B cell (primary cell): ENCODE data around the gene TES. TPM values are rescaled to one million over a fixed set of nuclear protein-coding genes. Genes with fewer than 3 reads are reported as not detected.
"Not testable (repeated sequence)": the region's sequence is repeated elsewhere in the genome, so short reads cannot be mapped to it uniquely, and the experiment has no call there.

ENCODE experiments used
- ATAC-seq: fragments of 200-7000 bp; cut with Tn5 transposase; one replicate; pipeline ENCODE4 v1.10.0; 2021; ENCODE audit warnings: low read depth, mild to moderate bottlenecking, moderate number of reproducible peaks, moderate library complexity
- CTCF ChIA-PET: fragments of 350-600 bp; sonication (Branson Sonifier 250); formaldehyde crosslinking; loops from one replicate; lab custom pipeline; 2021; ENCODE audit warnings: antibody characterized with exemption, inconsistent platforms; lab: Charles Lee
- POLR2A ChIA-PET: fragments of 350-600 bp; sonication (Branson Sonifier 250); formaldehyde crosslinking; loops from one replicate; lab custom pipeline; 2021; ENCODE audit warnings: antibody characterized with exemption; lab: Charles Lee
- DNase-seq: peaks from one replicate; pipeline ENCODE4 v3.0.0; 2013
- H2AFZ ChIP-seq: 2 replicates; pipeline ENCODE4 v1.6.1; 2012; ENCODE audit warnings: mild to moderate bottlenecking, low read depth, low read length; ENCODE audit not compliant: insufficient read depth, poor library complexity, severe bottlenecking
- H3K27ac ChIP-seq, 2 donors: 1 replicate in 1 of 2; 2 replicates in 1 of 2; pipeline ENCODE4 v1.5.1; 2012 to 2013; ENCODE audit warnings: low read length in 2 of 2, mild to moderate bottlenecking in 2 of 2, moderate library complexity in 1 of 2
- H3K27me3 ChIP-seq, 4 experiments: fragments of 200-600 bp in 1 of 4; sonication (generic) in 1 of 4; replicated peaks in 1 of 4; 1 replicate in 2 of 4; 2 replicates in 2 of 4; pipeline versions ENCODE4 v1.6.1 to v1.7.0; 2013 to 2016; ENCODE audit warnings: low read length in 3 of 4, mild to moderate bottlenecking in 2 of 4, mixed read lengths in 1 of 4, moderate library complexity in 1 of 4; ENCODE audit not compliant: insufficient read depth in 4 of 4, control insufficient read depth in 3 of 4; ENCODE audit errors: control extremely low read depth in 1 of 4
- H3K36me3 ChIP-seq, 2 experiments: replicated peaks in 1 of 2; 1 replicate in 1 of 2; 2 replicates in 1 of 2; pipeline versions ENCODE4 v1.6.1 to v1.7.1; 2013; ENCODE audit warnings: low read length in 1 of 2; ENCODE audit not compliant: insufficient read depth in 2 of 2, control insufficient read depth in 1 of 2; ENCODE audit errors: control extremely low read depth in 1 of 2, extremely low read depth in 1 of 2
- H3K4me1 ChIP-seq, 2 donors: fragments of 200-600 bp in 1 of 2; sonication (generic) in 1 of 2; 1 replicate in 1 of 2; 2 replicates in 1 of 2; pipeline versions ENCODE4 v1.5.1 to v1.6.1; 2013 to 2017; ENCODE audit warnings: low read length in 2 of 2; ENCODE audit not compliant: control insufficient read depth in 2 of 2, insufficient read depth in 2 of 2
- H3K4me2 ChIP-seq: replicated peaks from 2 replicates; pipeline ENCODE3; 2012; ENCODE audit warnings: mild to moderate bottlenecking, low read depth, low read length; ENCODE audit not compliant: poor library complexity, severe bottlenecking
- H3K4me3 ChIP-seq, 5 experiments: fragments of 200-600 bp in 1 of 5; sonication (generic) in 1 of 5; 1 replicate in 3 of 5; 2 replicates in 2 of 5; pipeline versions ENCODE4 v1.5.1 to v1.7.0; 2011 to 2016; ENCODE audit warnings: low read length in 4 of 5, mild to moderate bottlenecking in 4 of 5, low read depth in 2 of 5, control low read depth in 1 of 5, moderate library complexity in 1 of 5; ENCODE audit not compliant: insufficient read depth in 1 of 5; ENCODE audit errors: control extremely low read depth in 1 of 5, extremely low read depth in 1 of 5
- H3K79me2 ChIP-seq: fragments of 200-600 bp; sonication (generic); one replicate; pipeline ENCODE4 v1.6.0; 2016; ENCODE audit warnings: low read length; ENCODE audit not compliant: control insufficient read depth, insufficient read depth
- H3K9ac ChIP-seq: fragments of 200-600 bp; sonication (generic); 2 replicates; pipeline ENCODE4 v1.6.1; 2017; ENCODE audit warnings: mild to moderate bottlenecking, low read length, moderate library complexity
- H3K9me3 ChIP-seq, 3 donors: one replicate each; pipeline versions ENCODE4 v1.6.1 to v1.7.1; 2013; ENCODE audit warnings: low read length in 2 of 3; ENCODE audit not compliant: control insufficient read depth in 2 of 3, insufficient read depth in 1 of 3; ENCODE audit errors: control extremely low read depth in 1 of 3
- H4K20me1 ChIP-seq: 2 replicates; pipeline ENCODE4 v1.6.0; 2012; ENCODE audit warnings: mild to moderate bottlenecking, low read length; ENCODE audit not compliant: insufficient read depth, control insufficient read depth, poor library complexity, severe bottlenecking
- H3K27ac Mint-ChIP-seq: one replicate; pipeline ENCODE4 v1.8.0; 2021; ENCODE audit warnings: mixed read lengths
- H3K27me3 Mint-ChIP-seq: one replicate; pipeline ENCODE4 v1.8.0; 2021; ENCODE audit warnings: mixed read lengths
- H3K4me1 Mint-ChIP-seq: one replicate; pipeline ENCODE4 v1.8.0; 2021; ENCODE audit warnings: mixed read lengths
- H3K4me3 Mint-ChIP-seq: one replicate; pipeline ENCODE4 v1.8.0; 2021; ENCODE audit warnings: mixed read lengths
- H3K9me3 Mint-ChIP-seq: one replicate; pipeline ENCODE4 v1.8.0; 2022; ENCODE audit warnings: mixed read lengths; ENCODE audit not compliant: insufficient read depth
- EZH2 ChIP-seq: IDR thresholded peaks from 2 replicates; pipeline ENCODE4 v1.6.1; 2012; ENCODE audit warnings: borderline replicate concordance, low read depth, mild to moderate bottlenecking, moderate library complexity, low read length; ENCODE audit not compliant: insufficient read depth, poor library complexity, severe bottlenecking
- WGBS: methylation state at CpG from one replicate; pipeline ENCODE4 v1.1.5; 2013; ENCODE audit warnings: missing lambda C conversion rate; ENCODE audit not compliant: insufficient coverage; 5-methylcytosine and 5-hydroxymethylcytosine counted together
- intact Hi-C: fragments of 100-400 bp; cut with micrococcal nuclease; formaldehyde crosslinking; loops from one replicate; pipeline ENCODE4 v1.10.0; 2022
- polyA plus RNA-seq: library from polyadenylated mRNA; depleted of rRNA; stranded (reverse); fragments of >200 nt; gene quantifications from 2 replicates; pipeline ENCODE4 v1.2.3, GENCODE V29; 2012
- total RNA-seq, 2 donors: library from RNA; stranded (reverse); fragments of 120-200 nt in 1 of 2; gene quantifications; 1 replicate in 1 of 2; 2 replicates in 1 of 2; pipeline versions ENCODE4 v1.2.3 to v1.2.4, GENCODE V29; 2013 to 2022
- TF ChIP-seq, protein P1 (sequence below): fragments of 200-600 bp; IDR thresholded peaks from one replicate; pipeline ENCODE4 v1.8.0; 2022; ENCODE audit warnings: antibody characterized with exemption, mild to moderate bottlenecking

Gene TES
- total and polyA plus RNA-seq, 2 donors (not counting 1 experiment from before 2014, with no cell fraction given) = 55.3 to 62.5 TPM

DNA sequence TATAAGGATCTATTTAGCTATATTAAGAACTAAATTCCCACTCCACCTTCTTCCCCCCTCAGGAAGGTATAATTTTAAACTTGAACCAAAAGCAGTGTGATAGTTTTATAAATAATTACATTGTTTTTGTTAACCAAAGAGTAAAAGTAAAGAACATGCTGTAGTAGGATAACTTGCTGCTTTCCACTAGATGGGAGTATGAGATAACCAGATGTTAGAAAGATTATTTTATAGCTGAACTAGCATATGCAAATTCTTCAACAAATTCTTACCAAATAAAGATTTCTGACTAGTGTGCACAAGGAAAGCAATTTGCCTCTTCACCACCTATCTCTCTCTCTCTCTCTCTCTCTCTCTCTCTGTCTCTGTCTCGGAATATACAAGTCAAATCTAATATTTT is 31.8 kb downstream of the TES start:
- Mint-ChIP-seq H3K4me1 (peaks cover 15% of the 10 kb centered on the region), H3K9me3 (peaks cover 5% of the 10 kb centered on the region), H3K4me3 (no peak overlapping the region), H3K27me3 (no peaks in the 10 kb centered on the region), H3K27ac (no peak overlapping the region)
- peaks cover 0 to 8% (median 0%) of the 10 kb centered on the region in 3 donors for H3K9me3 ChIP-seq
- intact Hi-C loops = loop anchor here (2.0 kb wide), 1 partner anchor 15 kb away; no protein-coding TSS in a partner anchor
- H3K27ac ChIP-seq = no peak overlapping the region
- CTCF ChIA-PET = interaction anchor here (1.0 to 4.9 kb wide), 8 partner anchors 8 to 350 kb away, joined by 4 to 43 read pairs (median 8); no protein-coding TSS in a partner anchor
- DNase-seq = no peak
- no CpG with 5 or more reads among the region's 1 CpG for WGBS
- no peak overlapping the region for H2AFZ ChIP-seq
- peaks cover 8 to 45% of the 10 kb centered on the region in 2 experiments for H3K36me3 ChIP-seq
- no peak for ATAC-seq
- TF ChIP-seq, protein P1, sequence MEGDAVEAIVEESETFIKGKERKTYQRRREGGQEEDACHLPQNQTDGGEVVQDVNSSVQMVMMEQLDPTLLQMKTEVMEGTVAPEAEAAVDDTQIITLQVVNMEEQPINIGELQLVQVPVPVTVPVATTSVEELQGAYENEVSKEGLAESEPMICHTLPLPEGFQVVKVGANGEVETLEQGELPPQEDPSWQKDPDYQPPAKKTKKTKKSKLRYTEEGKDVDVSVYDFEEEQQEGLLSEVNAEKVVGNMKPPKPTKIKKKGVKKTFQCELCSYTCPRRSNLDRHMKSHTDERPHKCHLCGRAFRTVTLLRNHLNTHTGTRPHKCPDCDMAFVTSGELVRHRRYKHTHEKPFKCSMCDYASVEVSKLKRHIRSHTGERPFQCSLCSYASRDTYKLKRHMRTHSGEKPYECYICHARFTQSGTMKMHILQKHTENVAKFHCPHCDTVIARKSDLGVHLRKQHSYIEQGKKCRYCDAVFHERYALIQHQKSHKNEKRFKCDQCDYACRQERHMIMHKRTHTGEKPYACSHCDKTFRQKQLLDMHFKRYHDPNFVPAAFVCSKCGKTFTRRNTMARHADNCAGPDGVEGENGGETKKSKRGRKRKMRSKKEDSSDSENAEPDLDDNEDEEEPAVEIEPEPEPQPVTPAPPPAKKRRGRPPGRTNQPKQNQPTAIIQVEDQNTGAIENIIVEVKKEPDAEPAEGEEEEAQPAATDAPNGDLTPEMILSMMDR = no peak
- TF ChIP-seq EZH2 = no peak
- H3K79me2 ChIP-seq = peaks cover 38% of the 10 kb centered on the region
- no peaks in the 10 kb centered on the region for H3K4me1 ChIP-seq
- peaks cover 72% of the 10 kb centered on the region for H4K20me1 ChIP-seq
- H3K4me3 ChIP-seq = no peak overlapping the region
- POLR2A ChIA-PET = no interaction called here
- no peak overlapping the region for H3K9ac ChIP-seq
- H3K27me3 ChIP-seq = no peaks in the 10 kb centered on the region
- no peak overlapping the region for H3K4me2 ChIP-seq

DNA sequence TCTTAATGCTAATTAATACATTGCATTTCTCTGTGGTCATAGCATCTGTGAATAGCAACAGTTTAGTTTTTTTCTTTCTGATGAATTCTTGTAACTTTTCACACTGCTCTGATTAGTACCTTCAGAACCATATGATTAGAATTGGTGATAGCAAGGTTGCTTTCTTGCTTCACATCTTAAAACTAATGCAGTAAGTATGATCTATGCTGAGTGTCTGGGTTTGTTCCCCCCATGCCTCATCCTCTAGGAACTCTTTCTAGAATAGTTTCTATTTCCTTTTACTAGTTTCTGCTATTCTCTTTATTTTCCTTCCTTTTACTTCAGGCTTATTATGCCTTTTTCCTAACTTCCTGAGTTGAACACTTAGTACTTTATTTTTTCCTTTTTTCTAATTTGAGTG is 32.4 kb downstream of the TES start:
- peaks cover 8 to 40% of the 10 kb centered on the region in 2 experiments for H3K36me3 ChIP-seq
- H3K4me3 ChIP-seq = no peak overlapping the region
- Mint-ChIP-seq H3K27ac (no peak overlapping the region), H3K4me1 (peaks cover 15% of the 10 kb centered on the region), H3K27me3 (no peaks in the 10 kb centered on the region), H3K4me3 (no peak overlapping the region), H3K9me3 (peaks cover 5% of the 10 kb centered on the region)
- peaks cover 33% of the 10 kb centered on the region for H3K79me2 ChIP-seq
- peaks cover 0 to 8% (median 0%) of the 10 kb centered on the region in 3 donors for H3K9me3 ChIP-seq
- ChIA-PET POLR2A (no interaction called here), CTCF (interaction anchor here (2.1 to 4.9 kb wide), 2 partner anchors 9 to 62 kb away, joined by 8 to 43 read pairs; no protein-coding TSS in a partner anchor)
- intact Hi-C loops = loop anchor here (2.0 kb wide), 1 partner anchor 14 kb away; no protein-coding TSS in a partner anchor
- peaks cover 69% of the 10 kb centered on the region for H4K20me1 ChIP-seq
- ATAC-seq = no peak
- no peak overlapping the region for H2AFZ ChIP-seq
- H3K27ac ChIP-seq = no peak overlapping the region
- no peak overlapping the region for H3K4me2 ChIP-seq
- DNase-seq = no peak
- H3K9ac ChIP-seq = no peak overlapping the region
- H3K4me1 ChIP-seq = no peaks in the 10 kb centered on the region
- no peaks in the 10 kb centered on the region for H3K27me3 ChIP-seq
- TF ChIP-seq EZH2 = no peak
- TF ChIP-seq, protein P1 = no peak

DNA sequence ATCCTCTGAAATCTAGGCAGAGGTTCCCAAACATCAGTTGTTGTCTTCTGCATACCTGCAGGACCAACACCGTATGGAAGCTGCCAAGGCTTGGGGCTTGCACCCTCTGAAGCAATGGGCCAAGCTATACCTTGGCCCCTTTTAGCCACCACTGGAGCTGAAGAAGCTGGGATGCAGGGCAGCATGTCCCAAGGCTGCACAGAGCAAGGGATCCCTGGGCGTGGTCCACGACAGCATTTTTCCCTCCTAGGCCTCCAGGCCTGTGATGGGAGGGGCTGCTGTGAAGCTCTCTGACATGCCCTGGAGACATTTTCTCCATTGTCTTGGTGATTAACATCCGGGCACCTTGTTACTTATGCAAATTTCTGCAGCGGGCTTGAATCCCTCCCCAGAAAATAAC is 34.5 kb downstream of the TES start:
- H4K20me1 ChIP-seq = peaks cover 60% of the 10 kb centered on the region
- H3K9me3 ChIP-seq, H3K27me3 ChIP-seq, H3K4me2 ChIP-seq, H3K4me3 Mint-ChIP-seq, H3K27ac ChIP-seq, DNase-seq, ATAC-seq, POLR2A ChIA-PET, H3K27me3 Mint-ChIP-seq, H2AFZ ChIP-seq, intact Hi-C loops, H3K27ac Mint-ChIP-seq, H3K4me1 ChIP-seq, H3K4me3 ChIP-seq, H3K9ac ChIP-seq, H3K9me3 Mint-ChIP-seq: not testable (repeated sequence)
- whole genome bisulfite sequencing = 95% methylated on average over 5 of the region's 5 CpGs
- peaks cover 23% of the 10 kb centered on the region for H3K79me2 ChIP-seq
- CTCF ChIA-PET = interaction anchor here (0.6 to 2.1 kb wide), 4 partner anchors 9 to 65 kb away, joined by 3 to 8 read pairs (median 3); no protein-coding TSS in a partner anchor
- H3K4me1 Mint-ChIP-seq = peaks cover 12% of the 10 kb centered on the region
- peaks cover 8 to 40% of the 10 kb centered on the region in 2 experiments for H3K36me3 ChIP-seq
